GM12801 (cell line): ENCODE data around the gene TPI1.

ENCODE experiments used
- TF ChIP-seq, protein P1 (sequence below): IDR thresholded peaks from one replicate; pipeline ENCODE4 v1.5.1; 2011; ENCODE audit warnings: control low read depth; ENCODE audit not compliant: insufficient read length; ENCODE audit errors: extremely low read depth

The TPI1 gene

DNA sequence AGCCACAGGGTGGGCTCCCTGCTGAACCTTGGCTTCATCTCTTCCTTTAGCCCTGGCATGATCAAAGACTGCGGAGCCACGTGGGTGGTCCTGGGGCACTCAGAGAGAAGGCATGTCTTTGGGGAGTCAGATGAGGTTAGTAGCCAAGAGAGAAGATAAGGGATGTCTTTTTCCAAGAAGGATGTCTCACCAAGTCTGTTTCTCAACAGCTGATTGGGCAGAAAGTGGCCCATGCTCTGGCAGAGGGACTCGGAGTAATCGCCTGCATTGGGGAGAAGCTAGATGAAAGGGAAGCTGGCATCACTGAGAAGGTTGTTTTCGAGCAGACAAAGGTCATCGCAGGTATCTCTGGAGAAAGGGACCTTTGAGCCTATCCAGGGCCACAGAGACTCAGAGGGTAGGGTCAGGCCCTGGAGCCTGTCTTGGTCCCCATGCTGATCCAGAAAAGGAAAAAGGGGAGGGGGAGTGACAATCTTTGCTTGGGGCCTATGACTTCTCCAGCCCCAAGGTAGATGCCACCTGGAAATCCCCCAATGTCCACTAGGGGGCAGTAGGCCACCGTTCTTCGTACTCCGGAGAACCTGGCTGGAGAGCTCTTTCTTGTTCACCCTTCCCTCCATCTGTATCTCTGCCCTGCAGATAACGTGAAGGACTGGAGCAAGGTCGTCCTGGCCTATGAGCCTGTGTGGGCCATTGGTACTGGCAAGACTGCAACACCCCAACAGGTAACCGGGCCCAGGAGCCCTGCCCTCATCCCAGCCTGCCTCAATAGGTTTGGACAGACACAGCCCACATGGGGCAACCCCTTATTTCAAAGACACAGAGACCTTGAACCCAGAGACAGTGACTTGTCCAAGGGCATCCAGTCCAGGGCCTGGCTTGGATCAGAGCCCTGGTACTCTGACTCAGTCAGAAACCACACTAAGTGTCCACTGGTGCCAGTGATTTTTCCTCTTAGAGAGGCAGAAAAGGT is 2.0 kb downstream of the TPI1 start:
- TF ChIP-seq, protein P1, sequence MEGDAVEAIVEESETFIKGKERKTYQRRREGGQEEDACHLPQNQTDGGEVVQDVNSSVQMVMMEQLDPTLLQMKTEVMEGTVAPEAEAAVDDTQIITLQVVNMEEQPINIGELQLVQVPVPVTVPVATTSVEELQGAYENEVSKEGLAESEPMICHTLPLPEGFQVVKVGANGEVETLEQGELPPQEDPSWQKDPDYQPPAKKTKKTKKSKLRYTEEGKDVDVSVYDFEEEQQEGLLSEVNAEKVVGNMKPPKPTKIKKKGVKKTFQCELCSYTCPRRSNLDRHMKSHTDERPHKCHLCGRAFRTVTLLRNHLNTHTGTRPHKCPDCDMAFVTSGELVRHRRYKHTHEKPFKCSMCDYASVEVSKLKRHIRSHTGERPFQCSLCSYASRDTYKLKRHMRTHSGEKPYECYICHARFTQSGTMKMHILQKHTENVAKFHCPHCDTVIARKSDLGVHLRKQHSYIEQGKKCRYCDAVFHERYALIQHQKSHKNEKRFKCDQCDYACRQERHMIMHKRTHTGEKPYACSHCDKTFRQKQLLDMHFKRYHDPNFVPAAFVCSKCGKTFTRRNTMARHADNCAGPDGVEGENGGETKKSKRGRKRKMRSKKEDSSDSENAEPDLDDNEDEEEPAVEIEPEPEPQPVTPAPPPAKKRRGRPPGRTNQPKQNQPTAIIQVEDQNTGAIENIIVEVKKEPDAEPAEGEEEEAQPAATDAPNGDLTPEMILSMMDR: peak; percentile 63

DNA sequence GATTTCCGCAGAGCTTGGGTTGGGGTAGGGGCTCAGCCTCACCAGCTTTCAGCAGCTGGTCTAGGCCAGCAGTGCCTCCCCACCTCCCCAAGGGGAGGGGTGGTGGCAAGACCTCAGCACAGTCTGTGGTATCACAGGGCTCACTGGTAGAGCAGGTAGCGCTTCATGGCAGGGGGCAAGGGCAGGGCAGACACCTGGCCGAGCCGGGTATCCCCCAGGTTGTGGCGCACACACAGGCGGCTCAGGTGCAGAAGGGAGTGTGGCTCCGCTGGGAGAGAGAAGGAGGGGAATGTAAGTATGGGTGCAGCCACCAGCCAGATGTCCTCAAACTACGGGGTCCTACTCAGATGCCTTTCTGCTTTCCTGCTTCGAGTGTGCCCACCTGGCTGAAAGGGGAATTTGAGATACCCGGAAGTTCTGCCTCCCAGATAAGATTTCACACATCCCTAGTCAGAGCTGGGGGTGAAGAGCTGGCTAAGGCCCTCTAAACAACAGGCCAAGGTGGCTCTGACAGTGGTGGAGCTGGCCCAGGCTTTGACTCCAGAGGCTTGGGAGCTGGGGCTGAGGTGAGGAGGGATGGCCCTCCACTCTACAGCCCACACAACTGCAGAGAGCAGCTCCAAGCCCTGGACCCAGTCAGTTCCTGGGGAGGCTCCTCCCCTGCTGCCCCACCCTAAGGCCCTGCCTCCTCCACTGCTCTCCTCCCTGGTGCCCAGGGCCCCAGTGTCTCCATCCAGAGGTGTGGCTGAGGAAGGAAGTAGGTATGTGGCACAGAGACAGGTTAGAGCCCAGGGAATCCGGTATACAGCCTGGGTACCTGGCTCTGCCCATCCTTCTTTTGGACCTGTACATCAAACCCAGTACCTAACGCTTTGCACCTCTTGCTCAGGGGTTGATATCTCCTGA is 4.0 kb downstream of the TPI1 start:
- TF ChIP-seq, protein P1: no peak

GRCh38 chr12:6872073-6873048 is 5.0 kb downstream of the TPI1 start:
- TF ChIP-seq, protein P1: no peak

GRCh38 chr12:6873094-6874014 is 6.0 kb downstream of the TPI1 start, which contains the start of gene SPSB2:
Gene SPSB2, minus strand, starts transcription at chr12:6873303. Its CDS starts 402 bp downstream, at chr12:6872901.
- TF ChIP-seq, protein P1: no peak

GRCh38 chr12:6883252-6883651 is 15.9 kb downstream of the TPI1 start:
- TF ChIP-seq, protein P1: no peak

DNA sequence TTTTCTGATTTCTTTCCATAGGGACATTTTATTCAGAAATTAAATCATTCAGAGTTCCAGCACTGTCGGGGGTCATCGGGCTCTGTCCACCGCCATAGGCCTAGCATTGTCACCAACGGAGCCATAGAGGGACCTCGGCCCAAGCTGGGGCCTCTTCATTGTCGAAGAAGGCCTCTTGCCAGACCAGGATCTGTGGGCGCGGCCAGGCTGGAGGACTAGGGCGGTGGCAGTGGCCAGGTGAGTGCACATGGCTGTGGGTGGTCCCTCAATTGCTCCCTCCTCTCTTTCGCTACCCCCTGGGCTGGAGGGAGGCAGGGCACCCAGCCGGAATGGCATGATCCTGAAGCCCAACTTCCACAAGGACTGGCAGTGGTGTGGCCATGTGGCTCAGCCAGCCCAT is 16.4 kb downstream of the TPI1 start:
- TF ChIP-seq, protein P1: no peak
